HepG2 (cell line): Measurements from ENCODE around the gene PCDH12. TPM values are rescaled to one million over a fixed set of nuclear protein-coding genes. Genes with fewer than 3 reads are reported as not detected.
A peak's percentile ranks its signal among the peaks of the same experiment; 100 is the strongest.

Source experiments
- AGO1 ChIP-seq: fragments of 200-400 bp; formaldehyde crosslinking; IDR thresholded peaks from 2 replicates; pipeline ENCODE4 v1.6.1; 2017; ENCODE audit warnings: mild to moderate bottlenecking, low read depth, low read length, moderate library complexity; ENCODE audit not compliant: poor library complexity, severe bottlenecking
- BRCA1 ChIP-seq: sonication (generic); formaldehyde crosslinking; IDR thresholded peaks from 2 replicates; pipeline ENCODE4 v1.4.0; 2020; ENCODE audit warnings: missing genetic modification reagents
- CEBPZ ChIP-seq: IDR thresholded peaks from 2 replicates; pipeline ENCODE4 v1.6.1; 2012; ENCODE audit warnings: low read length, improper control_type of control experiment
- DNMT3B ChIP-seq: conservative IDR thresholded peaks from 2 replicates; pipeline ENCODE4 v1.6.1; 2016; ENCODE audit warnings: missing biosample characterization, control low read depth
- DPF2 ChIP-seq: sonication (generic); formaldehyde crosslinking; IDR thresholded peaks from 2 replicates; pipeline ENCODE4 v1.4.0; 2020; ENCODE audit warnings: mild to moderate bottlenecking, low read depth, missing genetic modification reagents, borderline replicate concordance
- ONECUT2 ChIP-seq: sonication (generic); formaldehyde crosslinking; IDR thresholded peaks from 2 replicates; pipeline ENCODE4 v1.4.0; 2020; ENCODE audit warnings: missing genetic modification reagents
- PBX3 ChIP-seq: sonication (generic); formaldehyde crosslinking; IDR thresholded peaks from 2 replicates; pipeline ENCODE4 v1.8.1; 2023; ENCODE audit warnings: missing genetic modification reagents, inconsistent platforms, borderline replicate concordance
- PCBP2 ChIP-seq: fragments of 200-400 bp; formaldehyde crosslinking; optimal IDR thresholded peaks from 2 replicates; pipeline ENCODE3; 2018; ENCODE audit warnings: low read length, low read depth; ENCODE audit not compliant: poor library complexity, severe bottlenecking
- PHF20 ChIP-seq: sonication (generic); formaldehyde crosslinking; IDR thresholded peaks from 2 replicates; pipeline ENCODE4 v1.5.0; 2020; ENCODE audit warnings: mild to moderate bottlenecking, missing genetic modification reagents
- PRMT3 ChIP-seq: sonication (generic); formaldehyde crosslinking; IDR thresholded peaks from 2 replicates; pipeline ENCODE4 v1.8.1; 2022; ENCODE audit warnings: low read depth, mild to moderate bottlenecking, moderate library complexity, missing genetic modification reagents, borderline replicate concordance
- SUZ12 ChIP-seq: fragments of 150-350 bp; IDR thresholded peaks from 2 replicates; pipeline ENCODE4 v1.6.1; 2014; ENCODE audit warnings: low read depth, low read length
- ZC3H4 ChIP-seq: sonication (generic); formaldehyde crosslinking; IDR thresholded peaks from 2 replicates; pipeline ENCODE4 v1.4.0; 2020; ENCODE audit warnings: missing genetic modification reagents, borderline replicate concordance
- ZFP37 ChIP-seq: sonication (generic); formaldehyde crosslinking; IDR thresholded peaks from 2 replicates; pipeline ENCODE4 v1.4.0; 2020; ENCODE audit warnings: missing genetic modification reagents, borderline replicate concordance
- ZFP82 ChIP-seq: sonication (generic); formaldehyde crosslinking; IDR thresholded peaks from 2 replicates; pipeline ENCODE4 v1.5.1; 2020; ENCODE audit warnings: mild to moderate bottlenecking, missing genetic modification reagents, borderline replicate concordance
- ZKSCAN1 ChIP-seq: fragments of 150-350 bp; IDR thresholded peaks from 2 replicates; pipeline ENCODE4 v1.6.1; 2014; ENCODE audit warnings: low read length
- ZNF232 ChIP-seq: sonication (generic); formaldehyde crosslinking; IDR thresholded peaks from 2 replicates; pipeline ENCODE4 v1.4.0; 2020; ENCODE audit warnings: missing genetic modification reagents, borderline replicate concordance
- ZNF253 ChIP-seq: sonication (generic); formaldehyde crosslinking; IDR thresholded peaks from 2 replicates; pipeline ENCODE4 v1.8.0; 2022; ENCODE audit warnings: mild to moderate bottlenecking, missing genetic modification reagents, borderline replicate concordance
- ZNF331 ChIP-seq: sonication (generic); formaldehyde crosslinking; IDR thresholded peaks from 2 replicates; pipeline ENCODE4 v1.4.0; 2020; ENCODE audit warnings: missing genetic modification reagents
- ZNF572 ChIP-seq: sonication (generic); formaldehyde crosslinking; IDR thresholded peaks from 2 replicates; pipeline ENCODE4 v1.5.1; 2020; ENCODE audit warnings: mild to moderate bottlenecking, missing genetic modification reagents
- ZNF574 ChIP-seq: sonication (generic); formaldehyde crosslinking; IDR thresholded peaks from 2 replicates; pipeline ENCODE4 v1.4.0; 2020; ENCODE audit warnings: missing genetic modification reagents
- ZNF607 ChIP-seq: sonication (generic); formaldehyde crosslinking; IDR thresholded peaks from 2 replicates; pipeline ENCODE4 v1.5.1; 2020; ENCODE audit warnings: missing genetic modification reagents, mild to moderate bottlenecking, borderline replicate concordance
- ZNF740 ChIP-seq: sonication (generic); formaldehyde crosslinking; IDR thresholded peaks from 2 replicates; pipeline ENCODE4 v1.4.0; 2020; ENCODE audit warnings: missing genetic modification reagents
- polyA plus RNA-seq, 8 experiments: library from polyadenylated mRNA; depleted of rRNA in 3 of 8; stranded (reverse) in 7 of 8; unstranded in 1 of 8; fragments of >200 nt; fragmentation: Illumina TruSeq in 4 of 8; extraction: Trizol in 4 of 8; gene quantifications; 2 replicates each; pipeline versions ENCODE4 v1.2.1 to v1.2.3, GENCODE V29; 2011 to 2016; ENCODE audit warnings: low read depth in 4 of 8, missing spikeins in 1 of 8, mixed read lengths in 1 of 8; ENCODE audit not compliant: insufficient read depth in 1 of 8
- total RNA-seq, 5 experiments: library from RNA; depleted of rRNA; stranded (reverse); fragments of >200 nt; fragmentation: Illumina TruSeq; extraction: Trizol; gene quantifications; 2 replicates each; pipeline ENCODE4 v1.2.3, GENCODE V29; 2016; ENCODE audit warnings: low read depth in 1 of 5

Gene PCDH12
- total and polyA plus RNA-seq, 2 of the 13 experiments (the other 11 are each of a cell fraction or from before 2014, with no cell fraction given): not detected

GRCh38 chr5:141968914-141969608, 11.1 kb upstream of the PCDH12 start, which contains the start of gene RNF14 (continued):
- TF ChIP-seq DNMT3B (CRISPR knock-in tag) (no peak), ZNF232 (CRISPR knock-in tag) (peak; percentile 74; the same call in 1 of the 2 replicates), ZNF740 (CRISPR knock-in tag) (peak; percentile 71; the same call in 1 of the 2 replicates), ZNF253 (CRISPR knock-in tag) (0 out of 2 replicates have a peak, but pooled peaks have one; percentile 30), ZNF331 (peak; percentile 78; the same call in 1 of the 2 replicates), DPF2 (CRISPR knock-in tag) (no peak), BRCA1 (CRISPR knock-in tag) (0 out of 2 replicates have a peak, but pooled peaks have one; percentile 81), ZFP37 (CRISPR knock-in tag) (peak; percentile 12; the same call in 1 of the 2 replicates), ZKSCAN1 (no peak), ZC3H4 (CRISPR knock-in tag) (no peak), AGO1 (peak; percentile 74), ZNF607 (CRISPR knock-in tag) (peak; percentile 89; the same call in 1 of the 2 replicates), PBX3 (CRISPR knock-in tag) (no peak), ZNF574 (CRISPR knock-in tag) (peak; percentile 91), ZFP82 (CRISPR knock-in tag) (no peak; the same call in 1 of the 2 replicates), SUZ12 (no peak), PHF20 (CRISPR knock-in tag) (peak; percentile 92), ONECUT2 (CRISPR knock-in tag) (no peak), ZNF572 (CRISPR knock-in tag) (peak; percentile 82; the same call in 1 of the 2 replicates), PCBP2 (no peak), CEBPZ (no peak), PRMT3 (CRISPR knock-in tag) (no peak)
